OCI-LY7 (cell line): Measurements from ENCODE around the gene ACBD6. TPM values are rescaled to one million over a fixed set of nuclear protein-coding genes. Genes with fewer than 3 reads are reported as not detected.

Experiments used
- BruUV-seq: library from RNA; stranded (reverse); fragments of 400-500 nt; replicated peaks from 2 replicates; lab custom pipeline; 2021; lab: Mats Ljungman, UMichigan
- CTCF ChIA-PET: fragments of 300-600 bp; sonication (Branson Sonifier 250); formaldehyde crosslinking; loops from one replicate; lab custom pipeline; 2022; ENCODE audit warnings: antibody characterized with exemption; ENCODE audit not compliant: unreplicated experiment; lab: Charles Lee
- POLR2A ChIA-PET: fragments of 300-600 bp; sonication (Branson Sonifier 250); formaldehyde crosslinking; loops from one replicate; lab custom pipeline; 2022; ENCODE audit warnings: antibody characterized with exemption; lab: Charles Lee
- DNase-seq: peaks from one replicate; pipeline ENCODE4 v3.0.0-alpha.2; 2015; ENCODE audit warnings: low spot score
- H2AFZ ChIP-seq: fragments of 200-600 bp; sonication (generic), shearing (Covaris generic); 2 replicates; pipeline ENCODE4 v1.6.1; 2014; ENCODE audit warnings: mild to moderate bottlenecking, antibody characterized with exemption, low read length, moderate library complexity
- H3K27ac ChIP-seq: fragments of 200-600 bp; sonication (generic); 2 replicates; pipeline ENCODE4 v1.5.1; 2014; ENCODE audit warnings: mixed run types, low read depth, mild to moderate bottlenecking, moderate library complexity, low read length, inconsistent platforms; ENCODE audit not compliant: poor library complexity, severe bottlenecking
- H3K36me3 ChIP-seq: fragments of 200-600 bp; sonication (generic); 2 replicates; pipeline ENCODE4 v1.6.1; 2014; ENCODE audit warnings: mild to moderate bottlenecking, antibody characterized with exemption, low read length, moderate library complexity, mixed read lengths; ENCODE audit not compliant: insufficient read depth
- H3K4me1 ChIP-seq: fragments of 200-600 bp; sonication (generic); 2 replicates; pipeline ENCODE4 v1.5.1; 2014; ENCODE audit warnings: mild to moderate bottlenecking, low read length; ENCODE audit not compliant: insufficient read depth, poor library complexity, severe bottlenecking
- H3K4me2 ChIP-seq: fragments of 200-600 bp; sonication (generic); 2 replicates; pipeline ENCODE4 v1.6.1; 2014; ENCODE audit warnings: mild to moderate bottlenecking, low read length
- H3K4me3 ChIP-seq: fragments of 200-600 bp; sonication (generic); 2 replicates; pipeline ENCODE4 v1.5.1; 2014; ENCODE audit warnings: mild to moderate bottlenecking, low read depth, low read length; ENCODE audit not compliant: poor library complexity, severe bottlenecking
- H3K79me2 ChIP-seq: fragments of 200-600 bp; sonication (generic); 2 replicates; pipeline ENCODE4 v1.6.1; 2016; ENCODE audit warnings: low read depth, mild to moderate bottlenecking, low read length, moderate library complexity, mixed read lengths; ENCODE audit not compliant: insufficient read depth
- H3K9me2 ChIP-seq: fragments of 200-600 bp; sonication (generic); 2 replicates; pipeline ENCODE4 v1.6.1; 2016; ENCODE audit warnings: mild to moderate bottlenecking, low read length, mixed read lengths; ENCODE audit not compliant: insufficient read depth
- H3K9me3 ChIP-seq: fragments of 200-600 bp; sonication (generic); 2 replicates; pipeline ENCODE4 v1.6.1; 2014; ENCODE audit warnings: mild to moderate bottlenecking, mixed run types, low read length, mixed read lengths
- H4K20me1 ChIP-seq: fragments of 200-600 bp; sonication (generic); 2 replicates; pipeline ENCODE4 v1.6.1; 2014; ENCODE audit warnings: mild to moderate bottlenecking, antibody characterized with exemption, low read length, moderate library complexity, mixed read lengths; ENCODE audit not compliant: insufficient read depth
- CTCF ChIP-seq: fragments of 200-600 bp; sonication (generic); conservative IDR thresholded peaks from 2 replicates; pipeline ENCODE4 v1.5.1; 2014; ENCODE audit warnings: mild to moderate bottlenecking, antibody characterized with exemption, low read length, moderate library complexity, mixed read lengths
- EZH2phosphoT487 ChIP-seq: fragments of 200-600 bp; sonication (generic); IDR thresholded peaks from 2 replicates; pipeline ENCODE4 v1.6.1; 2018; ENCODE audit warnings: low read depth, borderline replicate concordance, mild to moderate bottlenecking, mixed run types, antibody characterized with exemption, low read length, moderate library complexity, mixed read lengths
- intact Hi-C: fragments of 100-400 bp; cut with micrococcal nuclease; formaldehyde crosslinking; loops from one replicate; pipeline ENCODE4 v1.10.0; 2022; ENCODE audit not compliant: unreplicated experiment
- total RNA-seq, 2 experiments: library from RNA; depleted of rRNA in 1 of 2; stranded (reverse); fragments of >200 nt in 1 of 2; shearing (Covaris generic) in 1 of 2; gene quantifications; 2 replicates each; pipeline ENCODE4 v1.2.3, GENCODE V29; 2014 to 2022

Gene ACBD6
- total RNA-seq, 2 experiments from 2014 or later: 61.2 to 78.4 TPM

- Histone ChIP-seq H2AFZ (no peak overlapping the region), H3K9me2 (no peaks in the 10 kb centered on the region), H3K36me3 (peaks cover 19% of the 10 kb centered on the region), H3K4me2 (no peak overlapping the region), H3K9me3 (no peaks in the 10 kb centered on the region), H3K27ac (no peak overlapping the region), H3K4me3 (no peak overlapping the region), H3K79me2 (no peaks in the 10 kb centered on the region), H4K20me1 (no peaks in the 10 kb centered on the region), H3K4me1 (no peaks in the 10 kb centered on the region)
- ChIA-PET POLR2A (interaction anchor here (0.7 kb wide), 1 partner anchor 791 kb away, joined by 4 read pairs; no protein-coding TSS in a partner anchor), CTCF (no interaction called here)
- TF ChIP-seq CTCF (no peak), EZH2phosphoT487 (no peak)
- intact Hi-C loops: no loop called here
- BruUV-seq: no TSS peak
- DNase-seq: no peak
Measured at GRCh38 chr1:180278194-180278515, 224.2 kb downstream of the ACBD6 start.

DNA sequence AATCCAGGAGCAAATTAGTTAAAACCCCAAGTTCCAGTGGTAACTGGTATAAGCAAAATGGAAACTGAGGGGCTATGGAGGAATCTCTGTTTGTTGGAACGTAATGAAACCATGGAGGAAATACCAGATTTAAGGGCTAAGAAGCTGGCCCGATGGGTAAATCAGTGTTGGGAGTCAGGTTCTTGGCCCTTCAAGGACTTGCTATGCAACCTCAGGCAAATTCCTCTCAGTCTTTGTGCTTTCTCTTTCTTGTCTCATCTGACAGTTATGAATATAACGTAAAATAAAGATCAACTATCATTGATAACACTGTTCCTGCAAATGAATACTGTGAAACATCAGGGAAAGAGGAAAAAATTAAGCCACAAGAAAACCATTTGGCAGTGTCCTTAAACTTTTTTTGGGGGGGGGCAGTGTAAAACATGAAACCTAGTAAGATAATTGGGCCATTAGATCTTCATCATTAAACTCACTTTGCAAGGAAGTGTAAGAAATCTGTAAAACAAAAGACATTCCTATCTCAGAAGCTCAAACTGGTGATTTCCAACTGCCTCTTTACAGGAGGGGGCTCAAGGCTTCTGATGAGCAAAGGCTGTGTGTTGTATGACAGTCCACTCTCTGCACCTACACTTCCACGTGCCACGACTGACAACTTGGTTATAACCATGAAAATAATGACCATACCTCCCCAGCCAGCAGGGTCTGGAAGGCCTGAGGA, 224.7 kb downstream of the ACBD6 start:
- Histone ChIP-seq H4K20me1 (no peaks in the 10 kb centered on the region), H3K4me2 (no peak overlapping the region), H3K9me3 (no peaks in the 10 kb centered on the region), H3K4me1 (no peaks in the 10 kb centered on the region), H2AFZ (no peak overlapping the region), H3K9me2 (no peaks in the 10 kb centered on the region), H3K27ac (no peak overlapping the region), H3K4me3 (no peak overlapping the region), H3K79me2 (no peaks in the 10 kb centered on the region), H3K36me3 (peaks cover 17% of the 10 kb centered on the region)
- BruUV-seq: no TSS peak
- CTCF ChIA-PET: no interaction called here
- no peak for TF ChIP-seq EZH2phosphoT487
- no peak for TF ChIP-seq CTCF
- intact Hi-C loops: no loop called here
- DNase-seq: no peak
- POLR2A ChIA-PET: interaction anchor here (0.7 kb wide), 1 partner anchor 208 kb away, joined by 3 read pairs; no protein-coding TSS in a partner anchor

DNA sequence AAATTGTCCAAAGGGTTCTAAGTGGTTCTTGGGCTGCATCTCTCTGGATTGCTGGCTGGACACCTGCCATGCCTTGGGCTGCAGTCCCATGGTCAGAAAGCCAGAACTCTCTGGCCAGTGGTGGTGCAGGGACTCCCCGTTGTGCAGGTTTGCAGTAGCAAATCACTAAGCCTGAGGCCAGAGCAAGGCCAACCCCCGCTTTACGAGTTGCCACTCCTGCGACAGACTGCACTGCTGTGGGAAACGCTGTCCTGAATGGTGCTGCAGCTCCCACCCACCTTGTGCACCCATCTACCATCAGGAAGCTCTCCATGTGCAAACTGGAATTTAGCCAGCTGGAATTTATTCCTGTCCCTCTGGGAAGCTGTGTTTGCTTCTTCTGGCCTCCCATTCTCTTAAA, 226.7 kb downstream of the ACBD6 start:
- no peak for TF ChIP-seq EZH2phosphoT487
- TF ChIP-seq CTCF: no peak
- no peak overlapping the region for H3K4me2 ChIP-seq
- H2AFZ ChIP-seq: no peak overlapping the region
- CTCF ChIA-PET: no interaction called here
- POLR2A ChIA-PET: no interaction called here
- no peak overlapping the region for H3K4me3 ChIP-seq
- no peak overlapping the region for H3K27ac ChIP-seq
- intact Hi-C loops: no loop called here
- H3K79me2 ChIP-seq: no peaks in the 10 kb centered on the region
- DNase-seq: no peak
- no TSS peak for BruUV-seq
- peaks cover 17% of the 10 kb centered on the region for H3K36me3 ChIP-seq
- H4K20me1 ChIP-seq: no peaks in the 10 kb centered on the region
- no peaks in the 10 kb centered on the region for H3K9me3 ChIP-seq
- H3K9me2 ChIP-seq: no peaks in the 10 kb centered on the region
- H3K4me1 ChIP-seq: no peaks in the 10 kb centered on the region
